Measurements from ENCODE around the gene PLEKHF1. TPM values are rescaled to one million over a fixed set of nuclear protein-coding genes. Genes with fewer than 3 reads are reported as not detected.

Gene PLEKHF1
- total RNA-seq, 8 experiments from 2014 or later: 1.1 to 15.3 (median 1.4) TPM

- Histone ChIP-seq H3K4me3 (no peak overlapping the region), H3K27ac (no peak overlapping the region), H3K4me1 (replicated peaks in 1 of 2) (no peaks in the 10 kb centered on the region)
- 40 to 100% (median 86%) methylated on average over 1 to 2 of the region's 2 CpGs; no CpG with 5 or more reads in 1 of the 10 experiments for WGBS, 10 experiments
- no peak for ATAC-seq (replicated peaks in 6 of 8)
- in situ Hi-C loops (cut with MboI; ENCODE audit: low pct_unique_long_range_greater_than_20kb in 2 of 9, low sequenced_read_pairs in 9 of 9, unreplicated experiment in 9 of 9): no loop called here
Observed at GRCh38 chr19:29641597-29641996, 23.7 kb upstream of the PLEKHF1 start.

DNA sequence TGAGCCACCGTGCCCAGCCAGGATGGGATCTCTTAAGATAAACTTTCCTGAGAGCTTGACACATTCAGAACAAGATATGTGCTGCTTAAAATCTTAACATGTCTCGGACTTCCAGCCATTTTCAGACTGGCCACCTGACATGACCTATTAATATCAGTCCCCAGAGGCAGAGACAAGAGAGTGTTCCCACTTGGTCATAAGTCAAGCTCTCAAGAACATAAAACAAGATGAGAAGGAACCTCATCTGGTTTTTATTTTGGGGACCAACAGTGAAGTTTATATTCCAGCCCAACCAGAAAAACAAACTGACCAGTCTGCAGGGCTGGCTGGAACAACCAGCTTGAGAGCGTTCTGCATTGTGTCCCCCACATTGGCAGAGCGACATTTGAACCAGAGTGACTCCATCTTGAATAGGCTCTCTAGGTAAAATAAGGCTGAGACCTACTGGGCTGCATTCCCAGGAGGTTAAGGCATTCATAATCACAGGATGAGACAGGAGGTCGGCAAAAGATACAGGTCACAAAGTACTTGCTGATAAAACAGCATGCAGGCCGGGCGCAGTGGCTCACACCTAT, 21.8 kb upstream of the PLEKHF1 start:
- Histone ChIP-seq H3K4me3 (no peak overlapping the region), H3K27ac (no peak overlapping the region), H3K4me1 (replicated peaks in 1 of 2) (no peaks in the 10 kb centered on the region)
- WGBS, 10 experiments: 0 to 100% (median 90%) methylated on average over 2 to 5 of the region's 7 CpGs; no CpG with 5 or more reads in 1 of the 10 experiments
- ATAC-seq (replicated peaks in 6 of 8): no peak
- in situ Hi-C loops (cut with MboI; ENCODE audit: low pct_unique_long_range_greater_than_20kb in 2 of 9, low sequenced_read_pairs in 9 of 9, unreplicated experiment in 9 of 9): no loop called here

DNA sequence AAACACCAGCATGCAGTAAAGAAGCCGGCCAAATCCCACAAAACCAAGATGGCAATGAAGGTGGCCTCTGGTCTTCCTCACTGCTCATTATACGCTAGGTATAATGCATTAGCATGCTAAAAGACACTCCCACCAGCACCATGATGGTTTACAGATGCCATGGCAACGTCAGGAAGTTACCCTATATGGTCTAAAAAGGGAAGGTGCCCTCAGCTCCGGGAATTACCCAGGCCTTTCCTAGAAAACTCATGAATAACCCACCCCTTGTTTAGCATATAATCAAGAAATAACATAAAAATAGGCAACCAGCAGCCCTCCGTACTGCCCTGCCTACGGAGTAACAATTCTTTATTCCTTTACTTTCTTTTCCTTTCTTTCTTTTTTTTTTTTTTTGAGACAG, 21.1 kb upstream of the PLEKHF1 start:
- ATAC-seq (replicated peaks in 6 of 8): peak in 1 of 8 experiments; percentile 54
- no peak overlapping the region for H3K27ac ChIP-seq
- 59 to 93% (median 77%) methylated on average over 1 to 6 of the region's 6 CpGs for WGBS, 10 experiments
- no peaks in the 10 kb centered on the region for H3K4me1 ChIP-seq (replicated peaks in 1 of 2)
- in situ Hi-C loops (cut with MboI; ENCODE audit: low pct_unique_long_range_greater_than_20kb in 2 of 9, low sequenced_read_pairs in 9 of 9, unreplicated experiment in 9 of 9): no loop called here
- no peak overlapping the region for H3K4me3 ChIP-seq

- in situ Hi-C loops (cut with MboI; ENCODE audit: low pct_unique_long_range_greater_than_20kb in 2 of 9, low sequenced_read_pairs in 9 of 9, unreplicated experiment in 9 of 9): no loop called here
- no peak overlapping the region for H3K4me3 ChIP-seq
- ATAC-seq (replicated peaks in 6 of 8): peak in 2 of 8 experiments; percentile 41 to 45
- no peak overlapping the region for H3K27ac ChIP-seq
- WGBS, 10 experiments: 17 to 67% (median 42%) methylated on average over 1 to 5 of the region's 5 CpGs; no CpG with 5 or more reads in 1 of the 10 experiments
- H3K4me1 ChIP-seq (replicated peaks in 1 of 2): peaks cover 0 to under 1% of the 10 kb centered on the region in 2 donors
Observed at GRCh38 chr19:29645491-29645867, 19.8 kb upstream of the PLEKHF1 start.

DNA sequence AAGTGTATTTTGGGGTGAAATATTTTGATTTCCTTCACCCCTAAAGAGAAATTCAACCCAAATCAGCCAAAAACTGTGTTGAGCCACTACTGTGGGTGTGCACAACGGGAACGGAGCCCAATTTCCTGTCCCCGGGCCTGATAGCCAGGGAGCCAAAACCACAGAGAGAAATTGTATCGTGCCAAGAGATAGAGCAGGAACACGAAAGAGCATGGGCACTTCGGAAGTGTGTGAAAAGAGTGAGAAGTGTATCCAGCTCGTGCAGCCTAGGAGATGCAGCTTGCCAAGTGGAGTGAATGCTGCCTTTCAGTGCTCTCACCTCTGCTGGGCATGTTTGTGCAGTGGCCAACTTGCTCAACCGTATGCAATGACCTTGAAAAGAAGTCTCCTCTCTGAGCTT, 19.4 kb upstream of the PLEKHF1 start:
- H3K4me1 ChIP-seq (replicated peaks in 1 of 2): peaks cover 0 to 2% of the 10 kb centered on the region in 2 donors
- in situ Hi-C loops (cut with MboI; ENCODE audit: low pct_unique_long_range_greater_than_20kb in 2 of 9, low sequenced_read_pairs in 9 of 9, unreplicated experiment in 9 of 9): no loop called here
- H3K27ac ChIP-seq: no peak overlapping the region
- H3K4me3 ChIP-seq: no peak overlapping the region
- ATAC-seq (replicated peaks in 6 of 8): peak in 4 of 8 experiments; percentile 24 to 82 (median 54)
- 0 to 100% (median 60%) methylated on average over 1 to 7 of the region's 8 CpGs; no CpG with 5 or more reads in 1 of the 10 experiments for WGBS, 10 experiments

- Histone ChIP-seq H3K4me1 (replicated peaks in 1 of 2) (peaks cover 0 to 5% of the 10 kb centered on the region in 2 donors), H3K4me3 (no peak overlapping the region), H3K27ac (no peak overlapping the region)
- in situ Hi-C loops (cut with MboI; ENCODE audit: low pct_unique_long_range_greater_than_20kb in 2 of 9, low sequenced_read_pairs in 9 of 9, unreplicated experiment in 9 of 9): no loop called here
- 8 to 80% (median 27%) methylated on average over 1 to 3 of the region's 7 CpGs; no CpG with 5 or more reads in 3 of the 10 experiments for WGBS, 10 experiments
- ATAC-seq (replicated peaks in 6 of 8): no peak
Observed at GRCh38 chr19:29650772-29651387, 14.4 kb upstream of the PLEKHF1 start.

DNA sequence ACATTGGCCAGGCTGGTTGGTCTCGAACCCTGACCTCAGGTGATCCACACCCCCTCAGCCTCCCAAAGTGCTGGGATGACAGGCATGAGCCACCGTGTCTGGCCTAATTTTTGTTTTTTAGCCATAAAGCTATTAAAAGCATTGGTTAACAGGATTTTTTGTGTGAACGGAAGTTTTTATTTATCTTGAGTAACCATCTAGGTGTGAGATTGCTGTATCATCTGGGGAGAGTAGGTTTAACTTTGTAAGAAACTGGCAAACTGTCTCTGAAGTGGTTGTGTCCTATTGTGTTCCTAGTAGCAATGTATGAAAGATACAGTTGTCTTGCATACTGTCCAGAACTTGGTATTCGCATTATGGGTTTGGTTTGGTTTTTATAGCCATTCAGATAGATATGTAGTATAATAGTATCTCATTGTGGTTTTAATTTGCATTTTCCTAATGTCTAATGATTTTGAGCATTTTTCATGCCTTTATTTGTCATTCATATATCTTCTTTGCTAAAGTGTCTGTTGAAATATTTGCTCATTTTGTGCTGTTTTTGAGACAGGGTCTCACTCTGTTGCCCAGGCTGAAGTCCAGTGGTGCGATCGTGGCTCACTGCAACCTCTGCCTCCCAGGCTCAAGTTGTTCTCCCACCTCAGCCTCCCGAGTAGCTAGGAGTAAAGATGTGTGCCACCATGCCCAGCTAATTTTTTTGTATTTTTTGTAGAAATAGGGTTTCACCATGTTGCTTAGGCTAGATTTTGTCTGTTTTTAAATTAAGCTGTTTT, 13.5 kb upstream of the PLEKHF1 start:
- in situ Hi-C loops (cut with MboI; ENCODE audit: low pct_unique_long_range_greater_than_20kb in 2 of 9, low sequenced_read_pairs in 9 of 9, unreplicated experiment in 9 of 9): no loop called here
- Histone ChIP-seq H3K4me3 (no peak overlapping the region), H3K4me1 (replicated peaks in 1 of 2) (peaks cover 0 to 5% of the 10 kb centered on the region in 2 donors), H3K27ac (no peak overlapping the region)
- 33 to 100% (median 81%) methylated on average over 1 to 6 of the region's 7 CpGs for WGBS, 10 experiments
- ATAC-seq (replicated peaks in 6 of 8): peak in 2 of 8 experiments; percentile 45 to 69

GRCh38 chr19:29653398-29653797, 11.9 kb upstream of the PLEKHF1 start:
- H3K4me1 ChIP-seq (replicated peaks in 1 of 2): peaks cover 0 to 5% of the 10 kb centered on the region in 2 donors
- ATAC-seq (replicated peaks in 6 of 8): no peak
- WGBS, 10 experiments: 58 to 100% (median 80%) methylated on average over 1 to 5 of the region's 5 CpGs; no CpG with 5 or more reads in 1 of the 10 experiments
- H3K27ac ChIP-seq: no peak overlapping the region
- in situ Hi-C loops (cut with MboI; ENCODE audit: low pct_unique_long_range_greater_than_20kb in 2 of 9, low sequenced_read_pairs in 9 of 9, unreplicated experiment in 9 of 9): no loop called here
- H3K4me3 ChIP-seq: no peak overlapping the region

- Histone ChIP-seq H3K4me1 (replicated peaks in 1 of 2) (peaks cover 0 to 3% of the 10 kb centered on the region in 2 donors), H3K27ac (no peak overlapping the region), H3K4me3 (no peak overlapping the region)
- in situ Hi-C loops (cut with MboI; ENCODE audit: low pct_unique_long_range_greater_than_20kb in 2 of 9, low sequenced_read_pairs in 9 of 9, unreplicated experiment in 9 of 9): no loop called here
- 76 to 83% (median 80%) methylated on average over 2 to 3 of the region's 4 CpGs; no CpG with 5 or more reads in 7 of the 10 experiments for WGBS, 10 experiments
- ATAC-seq (replicated peaks in 6 of 8): no peak
Observed at GRCh38 chr19:29655648-29656335, 9.5 kb upstream of the PLEKHF1 start.

DNA sequence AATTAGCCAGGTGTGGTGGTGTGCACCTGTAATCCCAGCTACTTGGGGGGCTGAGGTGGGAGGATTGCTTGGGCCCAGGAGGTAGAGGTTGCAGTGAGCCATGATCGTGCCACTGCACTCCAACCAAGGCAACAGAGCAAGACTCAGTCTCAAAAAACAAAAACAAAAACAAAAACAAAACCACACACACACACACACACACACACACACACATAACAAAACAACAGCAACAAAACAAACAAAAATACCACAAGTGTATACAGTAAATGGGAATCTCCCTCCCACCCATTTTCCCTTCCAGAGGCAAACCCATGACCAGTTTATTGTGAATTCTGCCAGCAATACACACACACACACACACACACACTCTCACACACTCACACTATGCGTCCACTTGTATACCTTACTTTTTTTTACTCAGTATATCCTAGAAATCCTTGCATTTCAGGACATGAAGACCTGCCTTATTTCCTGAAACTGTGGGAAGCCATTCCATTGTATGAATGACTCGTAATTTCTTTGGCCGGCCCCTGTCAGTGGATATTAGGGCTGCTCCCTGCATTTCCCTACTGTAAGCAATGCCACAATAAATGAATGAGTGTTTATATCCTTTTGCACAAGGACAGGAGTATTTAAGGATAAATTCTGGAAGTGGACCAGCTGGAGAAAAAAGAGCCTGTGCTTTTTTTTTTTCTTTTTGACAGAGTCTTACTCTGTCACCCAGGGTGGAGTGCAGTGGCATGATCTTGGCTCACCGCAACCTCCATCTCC, 6.9 kb upstream of the PLEKHF1 start:
- in situ Hi-C loops (cut with MboI; ENCODE audit: low pct_unique_long_range_greater_than_20kb in 2 of 9, low sequenced_read_pairs in 9 of 9, unreplicated experiment in 9 of 9): no loop called here
- no peak for ATAC-seq (replicated peaks in 6 of 8)

DNA sequence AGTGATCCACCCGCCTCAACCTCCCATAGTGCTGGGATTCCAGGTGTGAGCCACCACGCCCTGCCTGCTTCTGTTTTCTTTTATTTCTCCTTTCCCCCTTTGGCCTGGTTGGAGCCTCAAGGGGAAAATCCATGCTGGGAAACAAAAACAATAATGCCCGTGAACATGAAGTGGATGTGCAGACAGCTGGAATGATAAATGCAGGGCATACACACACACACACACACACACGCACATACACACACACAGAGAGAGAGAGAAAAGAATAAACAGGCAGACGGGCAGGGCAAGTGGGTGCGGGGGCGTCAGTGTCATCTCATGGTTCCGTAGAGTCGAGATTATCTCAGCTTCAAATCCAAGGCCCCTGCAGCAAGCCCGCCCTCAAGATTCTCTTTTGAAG, 4.4 kb upstream of the PLEKHF1 start:
- H3K4me3 ChIP-seq: no peak overlapping the region
- in situ Hi-C loops (cut with MboI; ENCODE audit: low pct_unique_long_range_greater_than_20kb in 2 of 9, low sequenced_read_pairs in 9 of 9, unreplicated experiment in 9 of 9): no loop called here
- ATAC-seq (replicated peaks in 6 of 8): no peak
- peaks cover 6 to 10% of the 10 kb centered on the region in 2 donors for H3K4me1 ChIP-seq (replicated peaks in 1 of 2)
- WGBS, 10 experiments: 21 to 100% (median 75%) methylated on average over 1 to 10 of the region's 10 CpGs; no CpG with 5 or more reads in 1 of the 10 experiments
- H3K27ac ChIP-seq: no peak overlapping the region

More for the DNA sequence above, 6.9 kb upstream of the PLEKHF1 start:
- no peak overlapping the region for H3K4me3 ChIP-seq
- H3K4me1 ChIP-seq (replicated peaks in 1 of 2): peaks cover 4 to 10% of the 10 kb centered on the region in 2 donors
- WGBS, 10 experiments: 73 to 100% (median 83%) methylated on average over 1 to 4 of the region's 5 CpGs; no CpG with 5 or more reads in 3 of the 10 experiments
- no peak overlapping the region for H3K27ac ChIP-seq

GRCh38 chr19:29662278-29662603, 3.0 kb upstream of the PLEKHF1 start:
- no peak overlapping the region for H3K4me3 ChIP-seq
- ATAC-seq (replicated peaks in 6 of 8): no peak
- in situ Hi-C loops (cut with MboI; ENCODE audit: low pct_unique_long_range_greater_than_20kb in 2 of 9, low sequenced_read_pairs in 9 of 9, unreplicated experiment in 9 of 9): no loop called here
- peaks cover 18 to 22% of the 10 kb centered on the region in 2 donors for H3K4me1 ChIP-seq (replicated peaks in 1 of 2)
- WGBS, 10 experiments: 0 to 33% (median 14%) methylated on average over 1 of the region's 1 CpG; no CpG with 5 or more reads in 5 of the 10 experiments
- no peak overlapping the region for H3K27ac ChIP-seq

Measured in motor neuron (in vitro differentiated cells).